ENCODE measurements around the gene GTPBP2. TPM values are rescaled to one million over a fixed set of nuclear protein-coding genes. Genes with fewer than 3 reads are reported as not detected.

GTPBP2 gene
- total and polyA plus RNA-seq, 2 donors (not counting 1 experiment from before 2014, with no cell fraction given): 80.8 to 103 TPM

GRCh38 chr6:43668151-43669028 lies 39.3 kb upstream of the GTPBP2 start:
- Histone ChIP-seq H4K20me1 (ENCODE audit: control insufficient read depth, insufficient read depth, low read length, poor library complexity, severe bottlenecking) (no peaks in the 10 kb centered on the region), H3K4me2 (replicated peaks; ENCODE audit: low read depth, low read length, poor library complexity, severe bottlenecking) (peak overlapping the region; percentile 62), H3K27me3 (replicated peaks in 1 of 4; ENCODE audit: control extremely low read depth in 1 of 4, control insufficient read depth in 3 of 4, insufficient read depth in 4 of 4, low read length in 3 of 4) (no peaks in the 10 kb centered on the region), H3K9ac (ENCODE audit: low read length) (no peak overlapping the region), H3K27ac (ENCODE audit: low read length in 2 of 2) (no peak overlapping the region), H3K36me3 (replicated peaks in 1 of 2; ENCODE audit: control extremely low read depth in 1 of 2, control insufficient read depth in 1 of 2, extremely low read depth in 1 of 2, insufficient read depth in 2 of 2, low read length in 1 of 2) (peaks cover 0 to 20% of the 10 kb centered on the region in 2 experiments), H3K9me3 (ENCODE audit: control extremely low read depth in 1 of 3, control insufficient read depth in 2 of 3, insufficient read depth in 1 of 3, low read length in 2 of 3) (no peaks in the 10 kb centered on the region), H3K79me2 (ENCODE audit: control insufficient read depth, insufficient read depth, low read length) (no peaks in the 10 kb centered on the region), H3K4me3 (ENCODE audit: control extremely low read depth in 1 of 5, extremely low read depth in 1 of 5, insufficient read depth in 1 of 5, low read depth in 2 of 5, low read length in 4 of 5) (no peak overlapping the region), H3K4me1 (ENCODE audit: control insufficient read depth in 2 of 2, insufficient read depth in 2 of 2, low read length in 2 of 2) (peaks cover 13 to 15% of the 10 kb centered on the region in 2 donors), H2AFZ (ENCODE audit: insufficient read depth, low read depth, low read length, poor library complexity, severe bottlenecking) (no peak overlapping the region)
- peaks cover 19% of the 10 kb centered on the region for H3K4me1 Mint-ChIP-seq
- ChIA-PET CTCF (interaction anchor here (0.7 to 7.9 kb wide), 25 partner anchors 9 to 411 kb away, joined by 3 to 102 read pairs (median 9); partner anchors contain the start of genes GTPBP2, MRPS18A, RSPH9 and VEGFA), POLR2A (interaction anchor here (0.5 to 1.2 kb wide), 2 partner anchors 36 to 411 kb away, joined by 3 to 4 read pairs; no protein-coding TSS in a partner anchor)
- peak; percentile 73 for DNase-seq
- peak overlapping the region; percentile 37 for H3K4me3 Mint-ChIP-seq
- H3K27me3 Mint-ChIP-seq: no peaks in the 10 kb centered on the region
- ATAC-seq (ENCODE audit: low read depth): peak; percentile 61
- TF ChIP-seq EZH2 (IDR thresholded peaks at IDR 0.05; ENCODE audit: borderline replicate concordance, insufficient read depth, low read depth, low read length, poor library complexity, severe bottlenecking) (no peak), CTCF (IDR thresholded peaks at IDR 0.05) (peak; percentile 62)
- H3K27ac Mint-ChIP-seq: peak overlapping the region; percentile 42
- 22% methylated on average over 15 of the region's 17 CpGs for WGBS (ENCODE audit: insufficient coverage)
- H3K9me3 Mint-ChIP-seq (ENCODE audit: insufficient read depth): no peaks in the 10 kb centered on the region
- intact Hi-C loops (cut with micrococcal nuclease): loop anchor here (5.0 kb wide), 2 partner anchors 41 to 54 kb away; partner anchors contain the start of gene GTPBP2
